GM18508 (cell line): Measurements from ENCODE around the gene DPT.

Experiments
- ATAC-seq: cut with Tn5 transposase; IDR thresholded peaks from one replicate; pipeline ENCODE4 v1.9.1; 2021; ENCODE audit warnings: moderate number of reproducible peaks; ENCODE audit not compliant: insufficient read depth, unreplicated experiment

Gene DPT

GRCh38 chr1:168673974-168674683 lies 54.9 kb downstream of the DPT start:
- ATAC-seq: no peak

DNA sequence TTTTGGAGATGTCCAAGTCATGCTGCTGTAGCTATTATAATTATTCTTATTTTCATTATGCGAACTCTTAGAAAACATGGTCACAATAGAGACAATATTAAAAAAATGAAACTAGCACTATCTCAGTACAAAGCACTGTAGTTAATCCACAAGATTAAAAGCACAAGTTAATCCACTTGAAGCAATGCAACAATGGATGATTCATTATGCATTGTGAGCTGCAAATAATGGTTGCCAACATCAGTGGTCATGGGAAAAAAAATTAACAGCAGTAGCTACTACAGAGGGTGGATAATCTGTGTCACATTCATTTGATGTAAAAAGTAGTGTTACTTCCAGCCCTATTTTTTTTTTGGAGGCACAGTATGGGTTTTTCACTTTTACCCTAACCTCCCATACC lies 56.7 kb downstream of the DPT start:
- ATAC-seq: no peak

- ATAC-seq: no peak
Measured at GRCh38 chr1:168671782-168672181, 57.2 kb downstream of the DPT start.

DNA sequence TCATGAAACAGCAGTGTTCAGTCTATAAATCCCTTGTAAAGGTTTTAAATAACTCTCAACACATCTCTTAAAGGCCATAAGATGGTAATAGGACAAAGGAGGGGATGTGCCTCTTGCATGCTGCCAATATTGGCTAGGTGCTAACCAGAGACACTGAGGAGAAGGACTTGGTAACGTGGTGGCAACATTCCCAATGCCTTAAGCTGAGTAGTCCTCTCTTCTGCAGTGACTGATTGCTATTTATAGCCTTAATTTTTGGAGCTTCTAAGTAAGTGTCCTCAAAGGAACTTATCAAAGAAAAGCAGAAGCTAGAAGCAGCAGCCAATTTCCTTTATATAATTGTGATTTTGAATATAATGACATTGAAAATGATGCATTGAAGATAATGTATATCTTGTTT lies 63.0 kb downstream of the DPT start:
- no peak for ATAC-seq

GRCh38 chr1:168664069-168664834 lies 64.8 kb downstream of the DPT start:
- ATAC-seq: no peak

GRCh38 chr1:168656485-168656884 lies 72.5 kb downstream of the DPT start:
- no peak for ATAC-seq

DNA sequence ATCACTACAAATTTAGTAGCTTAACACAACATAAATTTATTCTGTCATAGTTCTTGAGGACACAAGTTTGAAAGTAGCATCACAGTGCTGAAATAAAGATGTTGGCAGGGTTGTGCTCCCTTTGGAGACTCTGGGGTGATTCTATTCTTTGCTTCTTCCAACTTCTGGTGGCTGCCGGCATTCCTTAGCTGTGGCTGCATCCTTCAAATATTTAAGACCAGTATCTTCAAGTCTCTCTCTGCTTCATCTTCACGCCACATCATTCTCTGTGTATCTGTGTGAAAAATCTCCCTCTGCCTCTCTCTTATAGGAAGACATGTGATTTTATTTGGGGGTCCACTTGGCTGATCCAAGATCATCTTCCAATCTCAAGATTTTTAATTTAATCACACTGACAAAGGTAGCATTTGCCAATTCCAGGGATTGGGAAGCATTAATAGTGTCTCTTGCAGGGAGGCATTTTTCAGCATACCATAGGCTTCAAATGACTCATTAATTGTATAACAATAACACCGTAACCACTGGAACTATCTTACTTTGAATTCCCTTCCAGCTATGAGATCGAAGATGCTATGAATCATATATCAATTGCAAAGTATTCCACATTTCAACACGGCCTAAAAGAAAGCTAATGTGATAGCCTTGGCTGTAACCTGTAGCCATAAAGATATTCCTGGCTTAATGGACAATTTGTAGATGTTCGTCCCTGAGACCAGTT lies 74.6 kb downstream of the DPT start:
- ATAC-seq: no peak

GRCh38 chr1:168653567-168653966 lies 75.4 kb downstream of the DPT start:
- no peak for ATAC-seq

GRCh38 chr1:168645721-168646120 lies 83.3 kb downstream of the DPT start:
- ATAC-seq: no peak
